Peyer's patch (tissue), 4 donors: Measurements from ENCODE around the gene ARHGAP26. TPM values are rescaled to one million over a fixed set of nuclear protein-coding genes. Genes with fewer than 3 reads are reported as not detected.

Experiments
- DNase-seq, 3 donors: peaks; one replicate each; pipeline ENCODE4 v3.0.0-alpha.2; 2017 to 2019
- H3K27ac ChIP-seq, 4 donors: fragments of 200-600 bp; sonication (generic); one replicate each; pipeline ENCODE4 v1.5.1; 2016 to 2019
- H3K27me3 ChIP-seq, 2 donors: fragments of 200-600 bp; sonication (generic); one replicate each; pipeline ENCODE4 v1.5.1; 2019
- H3K36me3 ChIP-seq, 3 donors: fragments of 200-600 bp; sonication (generic); one replicate each; pipeline ENCODE4 v1.5.1; 2016 to 2019
- H3K4me1 ChIP-seq, 4 donors: fragments of 200-600 bp; sonication (generic); one replicate each; pipeline ENCODE4 v1.5.1; 2016 to 2019
- H3K4me3 ChIP-seq, 4 donors: fragments of 200-600 bp; sonication (generic); 1 replicate in 3 of 4; 2 replicates in 1 of 4; pipeline ENCODE4 v1.5.1; 2016 to 2019; ENCODE audit warnings: mild to moderate bottlenecking in 1 of 4
- H3K9me3 ChIP-seq, 4 donors: fragments of 200-600 bp; sonication (generic); one replicate each; pipeline ENCODE4 v1.5.1; 2016 to 2019; ENCODE audit warnings: mild to moderate bottlenecking in 1 of 4
- CTCF ChIP-seq, 6 experiments: fragments of 450-650 bp in 4 of 6; fragments of 200-600 bp in 2 of 6; sonication (generic) in 1 of 6; IDR thresholded peaks; one replicate each; pipeline ENCODE4 v1.5.1; 2017 to 2019; ENCODE audit warnings: antibody characterized with exemption in 6 of 6, mild to moderate bottlenecking in 3 of 6, moderate library complexity in 1 of 6
- POLR2A ChIP-seq, 2 donors: fragments of 450-650 bp; IDR thresholded peaks; one replicate each; pipeline ENCODE4 v1.5.1; 2017; ENCODE audit warnings: antibody characterized with exemption in 2 of 2, mild to moderate bottlenecking in 2 of 2, moderate library complexity in 2 of 2
- total RNA-seq, 4 donors: library from RNA; depleted of rRNA; stranded (reverse); fragments of >200 nt; gene quantifications; one replicate each; pipeline ENCODE4 v1.1.0, GENCODE V29; 2016

ARHGAP26 gene
- total RNA-seq, 4 donors from 2014 or later = 60.1 to 180 (median 126) TPM

DNA sequence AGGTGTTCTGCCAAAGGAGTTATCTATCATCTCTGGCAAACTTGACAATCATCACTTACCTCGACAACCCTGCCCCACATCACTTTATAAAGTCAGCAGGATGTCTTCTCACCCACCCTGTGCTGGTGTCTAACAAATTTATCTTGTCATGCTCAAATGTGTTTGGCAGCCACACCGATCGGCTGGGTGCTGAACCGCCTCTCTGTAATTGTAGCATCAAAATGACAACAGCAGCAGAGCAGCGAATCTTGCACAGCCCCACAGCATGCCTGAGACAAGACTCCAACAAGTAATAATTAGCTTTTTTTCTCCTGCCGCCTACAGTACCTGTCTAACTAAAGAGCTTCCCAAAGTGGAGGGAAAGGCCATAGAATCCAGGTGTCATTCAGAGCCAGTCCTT is 457.1 kb downstream of the ARHGAP26 start:
- Histone ChIP-seq H3K27me3 (no peaks in the 10 kb centered on the region), H3K27ac (no peak overlapping the region), H3K36me3 (peaks cover 0 to 8% (median 0%) of the 10 kb centered on the region in 3 donors), H3K4me3 (no peak overlapping the region), H3K4me1 (peaks cover 0 to 9% (median 0%) of the 10 kb centered on the region in 4 donors), H3K9me3 (no peaks in the 10 kb centered on the region)
- no peak for DNase-seq
- TF ChIP-seq CTCF (IDR thresholded peaks at IDR 0.05) (no peak), POLR2A (IDR thresholded peaks at IDR 0.05) (no peak)

DNA sequence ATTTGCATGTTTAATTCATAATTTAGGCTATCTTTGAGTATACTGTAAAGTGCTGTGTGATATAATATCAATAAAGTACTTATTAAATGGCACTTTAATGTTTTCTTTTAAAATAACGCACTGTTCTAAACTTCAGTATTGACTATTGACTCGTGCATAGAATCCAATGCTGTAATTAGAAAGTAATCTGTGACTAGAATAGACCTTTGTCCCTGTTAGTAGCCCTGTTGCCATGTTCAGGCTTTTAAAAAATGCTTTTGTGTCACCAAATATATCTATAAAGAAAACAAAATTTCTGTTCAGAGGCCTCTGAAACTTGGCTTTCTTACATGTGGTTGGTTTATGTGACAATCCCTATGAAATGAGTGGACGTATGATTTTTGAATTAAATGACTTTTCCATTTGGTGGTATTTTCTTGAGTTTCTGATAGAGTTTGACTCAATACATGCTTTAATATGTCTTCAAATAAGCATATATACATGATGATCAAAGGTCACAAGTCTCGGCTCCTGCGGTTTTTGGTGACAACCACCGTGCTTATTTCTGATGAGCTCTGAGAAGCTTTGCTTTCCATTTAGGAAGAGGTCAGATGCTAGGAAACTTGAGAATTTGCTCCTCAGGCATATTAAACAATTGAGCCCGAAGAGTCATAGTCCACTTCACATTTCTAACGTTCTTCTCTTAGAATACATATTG is 458.6 kb downstream of the ARHGAP26 start:
- Histone ChIP-seq H3K4me3 (no peak overlapping the region), H3K4me1 (no peaks in the 10 kb centered on the region), H3K36me3 (no peaks in the 10 kb centered on the region), H3K27me3 (no peaks in the 10 kb centered on the region), H3K9me3 (no peaks in the 10 kb centered on the region), H3K27ac (no peak overlapping the region)
- DNase-seq = no peak
- TF ChIP-seq POLR2A (IDR thresholded peaks at IDR 0.05) (no peak), CTCF (IDR thresholded peaks at IDR 0.05) (no peak)

DNA sequence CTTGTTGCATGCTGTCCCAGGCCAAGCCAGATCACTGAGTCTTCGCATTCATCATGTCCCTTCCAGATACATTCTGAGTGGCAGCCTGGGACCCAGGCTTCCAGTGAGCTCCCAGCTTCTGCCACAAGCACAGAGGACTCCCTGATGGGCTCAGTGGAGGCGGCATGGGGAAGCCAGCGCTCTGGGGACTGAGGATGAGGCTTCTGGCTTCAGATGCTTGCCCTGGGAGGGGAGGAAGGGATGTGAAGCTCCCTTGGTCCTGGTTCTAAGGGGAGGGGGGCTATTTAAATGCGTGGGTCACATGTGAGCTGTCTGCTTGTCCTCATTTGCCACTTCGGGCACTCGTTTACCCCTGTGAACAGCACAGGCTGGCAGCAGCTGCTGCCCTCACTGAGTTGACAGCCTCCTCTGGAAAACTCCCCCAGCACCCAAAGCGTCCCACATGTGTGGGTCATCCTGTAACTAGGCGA is 459.3 kb downstream of the ARHGAP26 start:
- H3K9me3 ChIP-seq = no peaks in the 10 kb centered on the region
- no peaks in the 10 kb centered on the region for H3K36me3 ChIP-seq
- peak overlapping the region in 1 of 4 donors; percentile 38 for H3K27ac ChIP-seq
- no peaks in the 10 kb centered on the region for H3K4me1 ChIP-seq
- peak overlapping the region in 1 of 4 donors; percentile 12 for H3K4me3 ChIP-seq
- DNase-seq = no peak
- TF ChIP-seq POLR2A (IDR thresholded peaks at IDR 0.05) = no peak
- TF ChIP-seq CTCF (IDR thresholded peaks at IDR 0.05) = no peak
- H3K27me3 ChIP-seq = no peaks in the 10 kb centered on the region

- Histone ChIP-seq H3K36me3 (no peaks in the 10 kb centered on the region), H3K27me3 (no peaks in the 10 kb centered on the region), H3K4me1 (no peaks in the 10 kb centered on the region), H3K9me3 (no peaks in the 10 kb centered on the region), H3K4me3 (peak overlapping the region in 1 of 4 donors; percentile 12), H3K27ac (peak overlapping the region in 1 of 4 donors; percentile 38)
- no peak for DNase-seq
- TF ChIP-seq POLR2A (IDR thresholded peaks at IDR 0.05) (no peak), CTCF (IDR thresholded peaks at IDR 0.05) (no peak)
Measured at GRCh38 chr5:143229896-143230675, 459.9 kb downstream of the ARHGAP26 start.

GRCh38 chr5:143230676-143230996 is 460.5 kb downstream of the ARHGAP26 start:
- H3K27me3 ChIP-seq = no peaks in the 10 kb centered on the region
- no peaks in the 10 kb centered on the region for H3K4me1 ChIP-seq
- H3K4me3 ChIP-seq = no peak overlapping the region
- DNase-seq = no peak
- H3K27ac ChIP-seq = no peak overlapping the region
- no peaks in the 10 kb centered on the region for H3K9me3 ChIP-seq
- TF ChIP-seq CTCF (IDR thresholded peaks at IDR 0.05) (no peak), POLR2A (IDR thresholded peaks at IDR 0.05) (no peak)
- H3K36me3 ChIP-seq = no peaks in the 10 kb centered on the region
